Mesendoderm (in vitro differentiated cells): ENCODE results near the gene ZP2.
A peak's percentile ranks its signal among the peaks of the same experiment; 100 is the strongest.
"Not testable (repeated sequence)": the region's sequence is repeated elsewhere in the genome, so short reads cannot be mapped to it uniquely, and the experiment has no call there.

ENCODE experiments used
- DNase-seq: peaks from one replicate; pipeline ENCODE4 v3.0.0; 2013
- H2AK5ac ChIP-seq: 2 replicates; pipeline ENCODE4 v1.6.1; 2013; ENCODE audit warnings: low read length, inconsistent platforms
- H2BK120ac ChIP-seq: 2 replicates; pipeline ENCODE4 v1.6.1; 2013; ENCODE audit warnings: low read depth, mild to moderate bottlenecking, low read length, moderate library complexity, mixed read lengths
- H2BK15ac ChIP-seq: replicated peaks from 2 replicates; pipeline ENCODE4 v1.6.1; 2013; ENCODE audit warnings: low read depth, mild to moderate bottlenecking, moderate library complexity
- H2BK5ac ChIP-seq: 2 replicates; pipeline ENCODE4 v1.6.1; 2013; ENCODE audit warnings: low read length, inconsistent platforms
- H3K18ac ChIP-seq: 2 replicates; pipeline ENCODE4 v1.6.1; 2013; ENCODE audit warnings: mild to moderate bottlenecking, low read length, mixed read lengths
- H3K23ac ChIP-seq: one replicate; pipeline ENCODE4 v1.6.1; 2013; ENCODE audit warnings: low read length
- H3K27ac ChIP-seq: 2 replicates; pipeline ENCODE4 v1.5.1; 2013; ENCODE audit warnings: low read depth, mild to moderate bottlenecking, inconsistent platforms, low read length, moderate library complexity
- H3K27me3 ChIP-seq: 2 replicates; pipeline ENCODE4 v1.6.1; 2013; ENCODE audit warnings: low read length, control low read depth, mild to moderate bottlenecking, inconsistent platforms; ENCODE audit not compliant: insufficient read depth, poor library complexity
- H3K36me3 ChIP-seq: 2 replicates; pipeline ENCODE4 v1.6.1; 2013; ENCODE audit warnings: low read length, inconsistent platforms; ENCODE audit not compliant: control insufficient read depth, insufficient read depth
- H3K4ac ChIP-seq: one replicate; pipeline ENCODE4 v1.6.1; 2013; ENCODE audit warnings: low read depth, mild to moderate bottlenecking, low read length, moderate library complexity
- H3K4me1 ChIP-seq: 2 replicates; pipeline ENCODE4 v1.6.1; 2013; ENCODE audit warnings: low read depth, low read length, inconsistent platforms; ENCODE audit not compliant: control insufficient read depth
- H3K4me2 ChIP-seq: 2 replicates; pipeline ENCODE4 v1.6.1; 2013; ENCODE audit warnings: low read length
- H3K4me3 ChIP-seq: 2 replicates; pipeline ENCODE4 v1.5.1; 2013; ENCODE audit warnings: mild to moderate bottlenecking, low read length
- H3K56ac ChIP-seq: one replicate; pipeline ENCODE4 v1.6.1; 2013; ENCODE audit warnings: low read length
- H3K79me1 ChIP-seq: 2 replicates; pipeline ENCODE4 v1.6.1; 2013; ENCODE audit warnings: low read length, inconsistent platforms
- H3K79me2 ChIP-seq: 2 replicates; pipeline ENCODE4 v1.6.1; 2013; ENCODE audit warnings: mild to moderate bottlenecking, low read length; ENCODE audit not compliant: control insufficient read depth, insufficient read depth
- H3K9ac ChIP-seq: 2 replicates; pipeline ENCODE4 v1.6.1; 2013; ENCODE audit warnings: low read length, inconsistent platforms
- H4K5ac ChIP-seq: one replicate; pipeline ENCODE4 v1.6.1; 2013; ENCODE audit warnings: low read length
- H4K8ac ChIP-seq: one replicate; pipeline ENCODE4 v1.6.1; 2013; ENCODE audit warnings: low read depth, mild to moderate bottlenecking, control low read depth, low read length, moderate library complexity
- WGBS: extraction: QIAGEN DNeasy Blood & Tissue Kit; methylation state at CpG from one replicate; pipeline ENCODE4 v1.1.7; 2013; ENCODE audit warnings: low lambda C conversion rate, missing lambda C conversion rate; ENCODE audit not compliant: insufficient coverage; ENCODE audit errors: extremely low coverage; 5-methylcytosine and 5-hydroxymethylcytosine counted together

Gene ZP2

DNA sequence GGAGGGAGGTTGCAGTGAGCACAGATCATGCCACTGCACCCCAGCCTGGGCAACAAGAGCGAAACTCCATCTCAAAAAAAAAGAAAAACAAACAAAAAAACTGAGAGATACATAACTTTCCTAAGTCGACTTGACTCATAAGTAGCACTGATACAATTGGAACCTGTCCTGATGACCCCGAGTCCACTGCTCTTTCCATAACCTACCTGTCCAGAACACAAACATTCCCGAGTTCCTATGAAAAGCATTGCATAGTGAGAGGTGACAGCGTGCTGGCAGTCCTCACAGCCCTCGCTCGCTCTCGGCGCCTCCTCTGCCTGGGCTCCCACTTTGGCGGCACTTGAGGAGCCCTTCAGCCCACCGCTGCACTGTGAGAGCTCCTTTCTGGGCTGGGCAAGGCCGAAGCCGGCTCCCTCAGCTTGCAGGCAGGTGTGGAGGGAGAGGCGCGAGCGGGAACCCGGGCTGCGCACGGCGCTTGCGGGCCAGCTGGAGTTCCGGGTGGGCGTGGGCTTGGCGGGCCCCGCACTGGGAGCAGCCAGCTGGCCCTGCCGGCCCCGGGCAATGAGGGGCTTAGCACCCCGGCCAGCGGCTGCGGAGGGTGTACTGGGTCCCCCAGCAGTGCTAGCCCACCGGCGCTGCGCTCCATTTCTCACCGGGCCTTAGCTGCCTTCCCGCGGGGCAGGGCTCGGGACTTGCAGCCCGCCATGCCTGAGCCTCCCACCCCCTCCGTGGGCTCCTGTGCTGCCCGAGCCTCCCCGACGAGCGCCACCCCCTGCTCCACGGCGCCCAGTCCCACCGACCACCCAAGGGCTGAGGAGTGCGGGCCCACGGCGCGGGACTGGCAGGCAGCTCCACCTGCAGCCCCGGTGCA is 59.0 kb downstream of the ZP2 start:
- H3K56ac ChIP-seq: peak overlapping the region; percentile 25
- H3K4me2 ChIP-seq, H3K23ac ChIP-seq, H3K79me1 ChIP-seq, H3K18ac ChIP-seq, H2BK120ac ChIP-seq, H2AK5ac ChIP-seq, H2BK5ac ChIP-seq, H3K36me3 ChIP-seq, H4K8ac ChIP-seq, H2BK15ac ChIP-seq, H3K4ac ChIP-seq, H3K27me3 ChIP-seq, H3K4me1 ChIP-seq, H3K79me2 ChIP-seq, H3K27ac ChIP-seq, H4K5ac ChIP-seq, DNase-seq, H3K4me3 ChIP-seq, H3K9ac ChIP-seq: not testable (repeated sequence)
- no CpG with 5 or more reads among the region's 51 CpGs for WGBS

DNA sequence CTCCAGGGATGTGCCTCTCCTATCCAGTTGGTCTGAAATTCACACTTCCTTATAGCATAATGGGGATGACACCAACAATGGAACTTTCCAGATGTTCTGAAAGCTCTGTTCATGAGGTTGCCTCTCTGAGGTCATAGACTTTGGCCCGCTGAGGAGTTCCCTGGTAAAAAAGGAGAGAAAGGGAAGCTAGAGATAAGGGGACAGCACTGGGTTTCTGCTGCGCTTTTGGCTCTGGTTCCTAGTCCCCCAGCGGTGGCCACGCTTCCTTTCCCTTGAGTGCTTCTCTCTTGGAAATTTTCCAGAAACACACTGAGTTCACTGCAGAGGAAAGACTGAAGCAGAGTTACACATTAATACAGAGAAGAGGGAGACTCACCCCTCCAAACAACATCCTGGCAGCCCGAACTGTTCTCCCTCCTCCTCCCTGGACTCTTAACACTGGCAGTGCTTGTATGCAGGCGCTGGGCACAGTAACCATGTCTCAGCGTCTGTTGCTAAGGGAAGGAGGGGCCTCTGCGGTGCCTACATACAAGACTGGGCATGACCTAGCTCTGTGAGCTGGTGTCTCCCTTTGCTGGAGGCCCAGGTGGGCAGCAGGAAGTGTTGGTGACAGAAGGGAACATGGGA is 60.9 kb downstream of the ZP2 start, which contains the start of gene DNAH3:
TSS of gene DNAH3 (minus strand) at position 472 of the 627 bp plus-strand sequence. CDS start 527 bp downstream, outside the sequence.
- H3K4ac ChIP-seq: no peak within 1 kb of the TSS
- H3K18ac ChIP-seq: no peak within 1 kb of the TSS
- H2BK15ac ChIP-seq: no peak within 1 kb of the TSS
- DNase-seq: no peak
- no peak within 1 kb of the TSS for H3K4me3 ChIP-seq
- H3K79me1 ChIP-seq: no peaks in the 10 kb centered on the region
- H3K4me2 ChIP-seq: no peak within 1 kb of the TSS
- H2AK5ac ChIP-seq: no peak within 1 kb of the TSS
- no peaks in the 10 kb centered on the region for H3K27me3 ChIP-seq
- H3K79me2 ChIP-seq: no peaks in the 10 kb centered on the region
- H3K9ac ChIP-seq: no peak within 1 kb of the TSS
- no peak within 1 kb of the TSS for H3K23ac ChIP-seq
- no peak within 1 kb of the TSS for H3K56ac ChIP-seq
- no peak within 1 kb of the TSS for H4K5ac ChIP-seq
- no peak within 1 kb of the TSS for H4K8ac ChIP-seq
- H3K27ac ChIP-seq: no peak within 1 kb of the TSS
- H3K4me1 ChIP-seq: no peaks in the 10 kb centered on the region
- no CpG with 5 or more reads among the region's 8 CpGs for WGBS
- H2BK5ac ChIP-seq: no peak within 1 kb of the TSS
- H2BK120ac ChIP-seq: no peak within 1 kb of the TSS
- no peaks in the 10 kb centered on the region for H3K36me3 ChIP-seq
